Stimulated activated CD4-positive, alpha-beta T cell treated with anti-CD3 and anti-CD28 coated beads, TNF-alpha, amount 100 ng/mL, for 24 hours (primary cell): ENCODE data around the gene NTNG1.
"Not testable (repeated sequence)": the region's sequence is repeated elsewhere in the genome, so short reads cannot be mapped to it uniquely, and the experiment has no call there.

ENCODE experiments used
- DNase-seq, 3 experiments: peaks; one replicate each; pipeline ENCODE4 v3.0.0-alpha.2; 2020; ENCODE audit warnings: low read depth in 3 of 3

Gene NTNG1

GRCh38 chr1:107140703-107141490, at the start of gene NTNG1:
Gene NTNG1 (plus strand): TSS chr1:107141039.
- DNase-seq = no peak

- DNase-seq = no peak
These were observed 49.4 kb upstream of the NTNG1 start for GRCh38 chr1:107091418-107091817.

- not testable (repeated sequence) for DNase-seq
These were observed 47.4 kb upstream of the NTNG1 start for GRCh38 chr1:107093395-107093794.

- no peak for DNase-seq
These were observed 45.2 kb upstream of the NTNG1 start for GRCh38 chr1:107095647-107096046.

- no peak for DNase-seq
These were observed 44.1 kb upstream of the NTNG1 start for GRCh38 chr1:107096690-107097089.

- no peak for DNase-seq
These were observed 41.9 kb upstream of the NTNG1 start for GRCh38 chr1:107098961-107099360.

GRCh38 chr1:107100331-107100984, 40.4 kb upstream of the NTNG1 start:
- DNase-seq = no peak

- DNase-seq = no peak
These were observed 34.9 kb upstream of the NTNG1 start for GRCh38 chr1:107105914-107106313.

- DNase-seq = no peak
These were observed 30.5 kb upstream of the NTNG1 start for GRCh38 chr1:107110326-107110725.

- DNase-seq = no peak
These were observed 24.5 kb upstream of the NTNG1 start for GRCh38 chr1:107116306-107116790.

GRCh38 chr1:107122225-107122624, 18.6 kb upstream of the NTNG1 start:
- no peak for DNase-seq

- no peak for DNase-seq
These were observed 17.1 kb upstream of the NTNG1 start for GRCh38 chr1:107123741-107124140.

- DNase-seq = no peak
These were observed 16.1 kb upstream of the NTNG1 start for GRCh38 chr1:107124694-107125093.

GRCh38 chr1:107132195-107132594, 8.6 kb upstream of the NTNG1 start:
- DNase-seq = no peak

GRCh38 chr1:107132780-107133179, 8.1 kb upstream of the NTNG1 start:
- no peak for DNase-seq

GRCh38 chr1:107135463-107135862, 5.4 kb upstream of the NTNG1 start:
- no peak for DNase-seq

- no peak for DNase-seq
These were observed 2.7 kb upstream of the NTNG1 start for GRCh38 chr1:107138166-107138565.

- DNase-seq = no peak
These were observed 1.9 kb upstream of the NTNG1 start for GRCh38 chr1:107138767-107139445.

GRCh38 chr1:107139833-107140702, 771 bp upstream of the NTNG1 start:
- peak in 1 of 3 experiments; percentile 2 for DNase-seq

- peak in 1 of 3 experiments; percentile 5 for DNase-seq
These were observed 770 bp downstream of the NTNG1 start for GRCh38 chr1:107141491-107142126.

- DNase-seq = no peak
These were observed 1.3 kb downstream of the NTNG1 start for GRCh38 chr1:107142140-107142542.
